Stimulated activated CD4-positive, alpha-beta T cell treated with anti-CD3 and anti-CD28 coated beads, Interleukin-4, amount 100 ng/mL, for 1 hour (primary cell): ENCODE results near the gene P2RX5.
"Not testable (repeated sequence)": the region's sequence is repeated elsewhere in the genome, so short reads cannot be mapped to it uniquely, and the experiment has no call there.

ENCODE experiments used
- DNase-seq: peaks from one replicate; pipeline ENCODE4 v3.0.0-alpha.2; 2020

Gene P2RX5

GRCh38 chr17:3695723-3696411, at the start of gene P2RX5:
Gene P2RX5, minus strand, starts transcription at chr17:3696155. Its CDS starts 150 bp downstream, at chr17:3696005.
- peak; percentile 40 for DNase-seq

- no peak for DNase-seq
Observed at GRCh38 chr17:3745071-3745470, 49.1 kb upstream of the P2RX5 start.

- DNase-seq: no peak
Observed at GRCh38 chr17:3744014-3744413, 48.1 kb upstream of the P2RX5 start.

- DNase-seq: no peak
Observed at GRCh38 chr17:3740611-3741073, 44.7 kb upstream of the P2RX5 start.

- no peak for DNase-seq
Observed at GRCh38 chr17:3739422-3740124, 43.6 kb upstream of the P2RX5 start.

- DNase-seq: peak; percentile 77
Observed at GRCh38 chr17:3738562-3739295, 42.8 kb upstream of the P2RX5 start.

GRCh38 chr17:3735515-3735914, 39.6 kb upstream of the P2RX5 start:
- DNase-seq: no peak

- DNase-seq: not testable (repeated sequence)
Observed at GRCh38 chr17:3734911-3735276, 38.9 kb upstream of the P2RX5 start.

GRCh38 chr17:3732210-3732621, 36.3 kb upstream of the P2RX5 start:
- DNase-seq: no peak

- DNase-seq: no peak
Observed at GRCh38 chr17:3730881-3731429, 35.0 kb upstream of the P2RX5 start.

GRCh38 chr17:3729881-3730280, 33.9 kb upstream of the P2RX5 start:
- no peak for DNase-seq

- not testable (repeated sequence) for DNase-seq
Observed at GRCh38 chr17:3728099-3728498, 32.1 kb upstream of the P2RX5 start.

- no peak for DNase-seq
Observed at GRCh38 chr17:3727041-3727440, 31.1 kb upstream of the P2RX5 start.

- no peak for DNase-seq
Observed at GRCh38 chr17:3724378-3725077, 28.6 kb upstream of the P2RX5 start.

GRCh38 chr17:3723556-3724377, 27.8 kb upstream of the P2RX5 start, which contains the start of gene HASPIN:
Gene HASPIN, plus strand, starts transcription at chr17:3723903. Its CDS starts 33 bp downstream, at chr17:3723936.
- DNase-seq: peak; percentile 92

GRCh38 chr17:3723188-3723555, 27.2 kb upstream of the P2RX5 start:
- DNase-seq: no peak

GRCh38 chr17:3722716-3723115, 26.8 kb upstream of the P2RX5 start:
- no peak for DNase-seq

GRCh38 chr17:3719265-3719664, 23.3 kb upstream of the P2RX5 start:
- DNase-seq: no peak

GRCh38 chr17:3718201-3718600, 22.2 kb upstream of the P2RX5 start:
- DNase-seq: no peak

- DNase-seq: no peak
Observed at GRCh38 chr17:3715296-3715695, 19.3 kb upstream of the P2RX5 start.

- peak; percentile 24 for DNase-seq
Observed at GRCh38 chr17:3712811-3713463, 17.0 kb upstream of the P2RX5 start.
